Transverse colon (tissue), 4 donors: ENCODE measurements around the gene MYO18B. TPM values are rescaled to one million over a fixed set of nuclear protein-coding genes. Genes with fewer than 3 reads are reported as not detected.
"Not testable (repeated sequence)": the region's sequence is repeated elsewhere in the genome, so short reads cannot be mapped to it uniquely, and the experiment has no call there.

Experiments used
- DNase-seq: peaks from one replicate; pipeline ENCODE4 v3.0.0-alpha.2; 2019
- H3K27ac ChIP-seq, 4 donors: fragments of 200-600 bp; sonication (generic); 2 replicates each; pipeline ENCODE4 v1.5.1; 2016 to 2018; ENCODE audit warnings: inconsistent platforms in 4 of 4
- H3K27me3 ChIP-seq: fragments of 200-600 bp; sonication (generic); 2 replicates; pipeline ENCODE4 v1.5.1; 2017; ENCODE audit warnings: inconsistent platforms
- H3K36me3 ChIP-seq, 4 donors: fragments of 200-600 bp; sonication (generic); 2 replicates each; pipeline ENCODE4 v1.5.1; 2017 to 2019; ENCODE audit warnings: inconsistent platforms in 4 of 4
- H3K4me1 ChIP-seq, 4 donors: fragments of 200-600 bp; sonication (generic); 2 replicates each; pipeline ENCODE4 v1.5.1; 2017 to 2020; ENCODE audit warnings: inconsistent platforms in 4 of 4
- H3K4me3 ChIP-seq, 4 donors: fragments of 200-600 bp; sonication (generic); 1 replicate in 1 of 4; 2 replicates in 3 of 4; pipeline versions ENCODE4 v1.5.1 to v1.6.1; 2017 to 2019; ENCODE audit warnings: inconsistent platforms in 4 of 4
- H3K9me3 ChIP-seq, 2 donors: fragments of 200-600 bp; sonication (generic); 2 replicates each; pipeline ENCODE4 v1.5.1; 2017 to 2019; ENCODE audit warnings: inconsistent platforms in 2 of 2
- CTCF ChIP-seq, 5 experiments: fragments of 200-600 bp in 3 of 5; fragments of 450-650 bp in 2 of 5; sonication (generic) in 3 of 5; IDR thresholded peaks; 1 replicate in 2 of 5; 2 replicates in 3 of 5; pipeline ENCODE4 v1.5.1; 2016 to 2017; ENCODE audit warnings: antibody characterized with exemption in 5 of 5, inconsistent platforms in 3 of 5, mild to moderate bottlenecking in 2 of 5, moderate library complexity in 1 of 5
- EP300 ChIP-seq: sonication (generic); formaldehyde crosslinking; IDR thresholded peaks from one replicate; pipeline ENCODE4 v1.6.1; 2017; ENCODE audit warnings: antibody characterized with exemption, low read depth
- POLR2A ChIP-seq: fragments of 450-650 bp; IDR thresholded peaks from one replicate; pipeline ENCODE4 v1.6.1; 2016; ENCODE audit warnings: antibody characterized with exemption, mild to moderate bottlenecking, moderate library complexity
- POLR2AphosphoS5 ChIP-seq, 3 donors: sonication (generic); formaldehyde crosslinking; IDR thresholded peaks; one replicate each; pipeline ENCODE4 v1.6.1; 2016; ENCODE audit warnings: antibody characterized with exemption in 3 of 3
- WGBS, 2 donors: methylation state at CpG; one replicate each; pipeline ENCODE4 v1.1.5; 2018; ENCODE audit warnings: low coverage in 1 of 2; 5-methylcytosine and 5-hydroxymethylcytosine counted together
- in situ Hi-C, 4 donors: fragments of 200-750 bp; cut with MboI; loops; one replicate each; pipeline versions ENCODE4 v1.15.0 to v1.15.1; 2017; ENCODE audit warnings: low sequenced_read_pairs in 3 of 4, low pct_ligation_motif_present in 1 of 4, low pct_unique_long_range_greater_than_20kb in 1 of 4
- intact Hi-C: fragments of 100-400 bp; cut with DNase I; formaldehyde crosslinking; loops from one replicate; pipeline ENCODE4 v1.15.1; 2023; ENCODE audit warnings: low total_unique reads
- total RNA-seq, 4 donors: library from RNA; depleted of rRNA; stranded (reverse); fragments of >200 nt; gene quantifications; one replicate each; pipeline ENCODE4 v1.1.0, GENCODE V29; 2016

Gene MYO18B
- total RNA-seq, 4 donors from 2014 or later = 0.27 TPM; not detected in 3

DNA sequence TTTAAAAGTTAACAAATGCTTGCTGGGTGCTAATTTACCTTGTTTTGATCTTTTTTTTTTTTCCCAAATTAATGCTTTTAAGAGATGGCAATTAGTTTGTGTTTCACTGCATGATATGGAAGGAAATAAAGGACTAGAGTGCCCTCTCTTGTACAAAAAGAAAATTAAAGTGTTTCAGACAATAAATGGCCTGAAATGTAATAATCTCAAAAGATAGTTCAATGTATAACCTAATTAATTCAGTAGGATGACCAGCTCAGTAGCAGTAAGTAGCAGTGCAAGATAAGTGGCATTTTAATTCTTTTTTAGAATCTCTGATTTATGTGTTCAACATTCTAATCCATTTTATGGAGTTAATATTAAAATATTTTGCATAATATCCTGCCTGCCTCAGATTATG, 39.9 kb upstream of the MYO18B start:
- in situ Hi-C loops = loop anchor here in 1 of 4 donors (10.0 kb wide), 1 partner anchor 237 kb away; no protein-coding TSS in a partner anchor

DNA sequence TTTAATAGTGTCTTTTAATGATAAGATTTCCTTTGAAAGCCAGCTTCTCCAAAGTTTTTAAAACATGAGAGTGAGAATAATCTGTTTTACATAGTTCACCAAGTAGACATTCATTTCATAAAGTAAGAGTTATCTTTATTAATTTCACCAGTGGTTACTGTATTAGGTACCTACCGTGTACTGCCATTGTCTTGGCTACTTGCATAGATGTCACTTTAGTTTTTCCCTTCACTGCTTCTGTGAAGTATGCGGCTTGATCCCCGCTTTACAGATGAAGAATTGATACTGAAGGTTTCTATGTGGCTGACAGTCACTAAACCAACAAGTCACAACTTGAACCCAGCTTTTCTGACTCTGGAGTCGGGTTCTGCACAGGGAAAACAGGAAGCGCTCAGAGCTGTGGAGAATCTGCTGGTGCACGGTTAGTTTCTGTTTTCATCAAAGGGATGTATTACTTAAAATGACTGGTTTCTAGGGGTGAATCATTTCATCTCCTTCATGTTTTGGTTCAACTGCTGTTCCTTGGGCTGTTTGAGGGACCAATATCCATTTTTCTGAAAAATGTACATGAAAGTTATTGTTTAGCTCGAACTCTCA, 39.3 kb upstream of the MYO18B start:
- Histone ChIP-seq H3K4me3 (no peak overlapping the region), H3K36me3 (no peaks in the 10 kb centered on the region), H3K27ac (no peak overlapping the region), H3K27me3 (no peaks in the 10 kb centered on the region), H3K4me1 (no peaks in the 10 kb centered on the region), H3K9me3 (no peaks in the 10 kb centered on the region)
- TF ChIP-seq CTCF (IDR thresholded peaks at IDR 0.05) (no peak), POLR2A (no peak), EP300 (no peak), POLR2AphosphoS5 (IDR thresholded peaks at IDR 0.05) (no peak)
- in situ Hi-C loops = loop anchor here in 1 of 4 donors (10.0 kb wide), 1 partner anchor 238 kb away; no protein-coding TSS in a partner anchor
- WGBS, 2 donors = 69 to 76% methylated on average over 5 to 7 of the region's 7 CpGs
- no peak for DNase-seq
- intact Hi-C loops = loop anchor here (5.0 kb wide), 1 partner anchor 240 kb away; no protein-coding TSS in a partner anchor

More for the DNA sequence above, 39.9 kb upstream of the MYO18B start:
- TF ChIP-seq CTCF (IDR thresholded peaks at IDR 0.05) (peak; percentile 20 to 44 (median 30)), POLR2AphosphoS5 (IDR thresholded peaks at IDR 0.05) (no peak)
- DNase-seq = no peak
- Histone ChIP-seq H3K9me3 (no peaks in the 10 kb centered on the region), H3K27me3 (no peaks in the 10 kb centered on the region), H3K36me3 (no peaks in the 10 kb centered on the region), H3K4me1 (no peaks in the 10 kb centered on the region), H3K27ac (no peak overlapping the region), H3K4me3 (no peak overlapping the region)
- intact Hi-C loops = loop anchor here (5.0 kb wide), 1 partner anchor 240 kb away; no protein-coding TSS in a partner anchor

GRCh38 chr22:25704701-25705100, 37.3 kb upstream of the MYO18B start:
- H3K36me3 ChIP-seq = no peaks in the 10 kb centered on the region
- WGBS, 2 donors = 76 to 88% methylated on average over 1 to 2 of the region's 2 CpGs
- no peaks in the 10 kb centered on the region for H3K27me3 ChIP-seq
- no peak for TF ChIP-seq CTCF (IDR thresholded peaks at IDR 0.05)
- no peak for TF ChIP-seq POLR2AphosphoS5 (IDR thresholded peaks at IDR 0.05)
- TF ChIP-seq POLR2A = no peak
- no peak for TF ChIP-seq EP300
- intact Hi-C loops = loop anchor here (5.0 kb wide), 1 partner anchor 242 kb away; no protein-coding TSS in a partner anchor
- in situ Hi-C loops = loop anchor here in 1 of 4 donors (10.0 kb wide), 1 partner anchor 240 kb away; no protein-coding TSS in a partner anchor
- H3K9me3 ChIP-seq = no peaks in the 10 kb centered on the region
- no peaks in the 10 kb centered on the region for H3K4me1 ChIP-seq
- no peak for DNase-seq
- H3K27ac ChIP-seq = no peak overlapping the region
- no peak overlapping the region for H3K4me3 ChIP-seq

- DNase-seq = no peak
- no peaks in the 10 kb centered on the region for H3K9me3 ChIP-seq
- no peaks in the 10 kb centered on the region for H3K36me3 ChIP-seq
- WGBS, 2 donors = 83 to 92% methylated on average over 1 to 5 of the region's 5 CpGs
- H3K4me3 ChIP-seq = no peak overlapping the region
- TF ChIP-seq POLR2AphosphoS5 (IDR thresholded peaks at IDR 0.05) = no peak
- TF ChIP-seq CTCF (IDR thresholded peaks at IDR 0.05) = no peak
- no peak for TF ChIP-seq EP300
- TF ChIP-seq POLR2A = no peak
- H3K4me1 ChIP-seq = no peaks in the 10 kb centered on the region
- no peak overlapping the region for H3K27ac ChIP-seq
- no peaks in the 10 kb centered on the region for H3K27me3 ChIP-seq
- in situ Hi-C loops (loop anchor here in 1 of 4 donors (10.0 kb wide), 1 partner anchor 241 kb away; no protein-coding TSS in a partner anchor), intact Hi-C loops (no loop called here)
These were observed 35.8 kb upstream of the MYO18B start for GRCh38 chr22:25706197-25706596.

GRCh38 chr22:25708430-25708829, 33.6 kb upstream of the MYO18B start:
- H3K27ac ChIP-seq, H3K27me3 ChIP-seq, intact Hi-C loops, H3K36me3 ChIP-seq, H3K4me3 ChIP-seq, H3K9me3 ChIP-seq, DNase-seq, H3K4me1 ChIP-seq: not testable (repeated sequence)
- in situ Hi-C loops = loop anchor here in 1 of 4 donors (10.0 kb wide), 1 partner anchor 244 kb away; no protein-coding TSS in a partner anchor
- WGBS, 2 donors = 90 to 92% methylated on average over 4 to 6 of the region's 6 CpGs
